ENCODE measurements around the gene GDF15.

The GDF15 gene

GRCh38 chr19:18385675-18386542 lies at the start of gene GDF15:
Gene GDF15, plus strand, starts transcription at chr19:18386158. Its CDS starts 32 bp downstream, at chr19:18386190.
- H3K9me3 ChIP-seq (ENCODE audit: control insufficient read depth, insufficient read depth, low read length) = no peaks in the 10 kb centered on the region
- peak within 1 kb of the TSS; percentile 51 for H3K27ac ChIP-seq (ENCODE audit: low read depth, low read length)
- peaks cover 22% of the 10 kb centered on the region for H3K27me3 ChIP-seq (ENCODE audit: control insufficient read depth, insufficient read depth, low read length)
- peaks cover 4% of the 10 kb centered on the region; the same call in 1 of the 2 replicates for H3K4me1 ChIP-seq (ENCODE audit: control insufficient read depth, insufficient read depth, low read length)
- no peak within 1 kb of the TSS for H3K9ac ChIP-seq (ENCODE audit: low read depth, low read length)
- peak within 1 kb of the TSS; percentile 40; the same call in 1 of the 2 replicates for H3K4me3 ChIP-seq (ENCODE audit: low read depth, low read length)
- H3K36me3 ChIP-seq (ENCODE audit: control insufficient read depth, insufficient read depth, low read length) = no peaks in the 10 kb centered on the region; the same call in 1 of the 2 replicates

DNA sequence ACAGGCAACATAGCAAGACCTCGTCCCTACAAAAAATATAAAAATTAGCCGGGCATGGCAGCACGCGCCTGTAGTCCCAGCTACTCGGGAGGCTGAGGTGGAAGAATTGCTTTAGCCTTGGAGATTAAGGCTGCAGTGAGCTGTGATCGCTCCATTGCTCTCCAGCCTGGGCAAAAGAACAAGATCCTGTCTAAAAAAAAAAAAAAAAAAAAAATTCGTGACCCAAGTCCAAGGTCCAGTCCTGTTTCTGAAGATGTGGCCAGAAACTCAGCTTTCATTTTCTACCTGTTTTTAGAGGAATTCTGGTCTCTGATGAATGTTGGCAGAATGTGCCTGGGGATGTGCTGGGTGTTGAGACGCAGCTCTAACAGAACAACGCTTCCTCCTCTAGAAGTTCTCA lies 47.4 kb upstream of the GDF15 start:
- no peaks in the 10 kb centered on the region for H3K27me3 ChIP-seq (ENCODE audit: control insufficient read depth, insufficient read depth, low read length)
- H3K27ac ChIP-seq (ENCODE audit: low read depth, low read length) = no peak overlapping the region
- no peak overlapping the region for H3K9ac ChIP-seq (ENCODE audit: low read depth, low read length)
- peaks cover 3% of the 10 kb centered on the region for H3K36me3 ChIP-seq (ENCODE audit: control insufficient read depth, insufficient read depth, low read length)
- H3K9me3 ChIP-seq (ENCODE audit: control insufficient read depth, insufficient read depth, low read length) = no peaks in the 10 kb centered on the region
- no peak overlapping the region for H3K4me3 ChIP-seq (ENCODE audit: low read depth, low read length)
- H3K4me1 ChIP-seq (ENCODE audit: control insufficient read depth, insufficient read depth, low read length) = peaks cover 4% of the 10 kb centered on the region

DNA sequence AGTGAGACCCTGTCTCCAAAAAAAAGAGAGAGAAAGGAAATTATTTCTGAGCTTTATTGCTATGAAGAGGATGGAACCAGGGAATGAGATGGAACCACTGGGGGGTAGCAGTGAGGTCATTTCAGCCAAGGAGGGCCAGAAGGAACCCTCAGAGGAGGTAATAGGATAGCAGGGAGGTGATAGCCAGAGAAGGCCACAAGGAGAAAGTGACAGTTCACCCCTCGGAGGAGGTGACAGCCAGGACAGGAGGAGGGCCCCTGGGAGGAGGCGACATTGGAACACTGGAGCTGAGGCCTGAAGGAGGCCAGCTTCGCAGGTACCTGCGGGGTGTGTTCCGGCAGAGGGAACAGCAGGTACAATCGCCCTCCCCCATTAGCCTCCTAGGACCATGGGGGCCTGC lies 46.2 kb upstream of the GDF15 start:
- H3K9me3 ChIP-seq (ENCODE audit: control insufficient read depth, insufficient read depth, low read length) = no peaks in the 10 kb centered on the region
- no peak overlapping the region for H3K4me3 ChIP-seq (ENCODE audit: low read depth, low read length)
- H3K4me1 ChIP-seq (ENCODE audit: control insufficient read depth, insufficient read depth, low read length) = peaks cover 15% of the 10 kb centered on the region
- no peak overlapping the region for H3K27ac ChIP-seq (ENCODE audit: low read depth, low read length)
- H3K27me3 ChIP-seq (ENCODE audit: control insufficient read depth, insufficient read depth, low read length) = no peaks in the 10 kb centered on the region
- H3K9ac ChIP-seq (ENCODE audit: low read depth, low read length) = no peak overlapping the region
- H3K36me3 ChIP-seq (ENCODE audit: control insufficient read depth, insufficient read depth, low read length) = peaks cover 3% of the 10 kb centered on the region

DNA sequence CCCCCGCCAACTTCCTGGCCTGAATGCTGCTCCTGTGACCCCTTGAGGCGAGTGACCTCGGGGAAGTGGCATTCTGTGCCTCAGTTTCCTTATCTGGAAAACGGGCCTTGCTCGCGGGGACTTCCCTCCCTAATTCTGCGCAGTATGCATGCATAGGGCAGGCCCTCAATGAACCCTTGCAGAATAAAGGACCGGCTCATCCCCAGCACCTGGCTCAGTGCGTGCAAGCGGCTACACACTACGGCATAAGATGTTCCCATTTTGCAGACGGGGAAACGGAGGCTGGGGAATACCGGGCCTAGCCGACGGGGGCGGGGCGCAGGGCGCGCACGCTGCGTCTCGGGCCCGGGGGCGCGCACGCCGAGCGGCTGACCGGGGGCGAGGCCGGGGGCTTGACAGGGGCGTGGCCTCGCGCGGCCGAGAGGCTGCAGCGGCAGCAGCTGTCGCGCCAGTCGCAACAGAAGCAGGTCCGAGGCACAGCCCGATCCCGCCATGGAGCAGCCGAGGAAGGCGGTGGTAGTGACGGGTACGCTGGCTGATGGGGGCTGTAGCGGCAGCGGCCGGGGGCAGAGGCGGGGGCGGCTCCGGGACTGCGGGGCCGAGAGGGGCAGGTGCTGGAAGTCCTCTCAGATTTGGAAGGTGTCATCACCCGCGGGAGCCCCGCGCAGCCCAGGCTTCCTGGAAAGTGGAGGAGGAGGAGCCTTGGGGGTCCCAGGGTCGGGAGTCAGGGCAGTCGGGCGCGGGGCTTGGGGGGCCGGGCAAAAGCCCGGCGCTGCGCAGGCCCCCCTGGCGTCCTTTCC lies 45.6 kb upstream of the GDF15 start, which contains the start of gene PGPEP1:
TSS of gene PGPEP1 (plus strand) at position 409 of the 800 bp plus-strand sequence. CDS start at position 493, 84 bp downstream.
- peak within 1 kb of the TSS; percentile 73 for H3K27ac ChIP-seq (ENCODE audit: low read depth, low read length)
- H3K36me3 ChIP-seq (ENCODE audit: control insufficient read depth, insufficient read depth, low read length) = peaks cover 3% of the 10 kb centered on the region
- H3K9ac ChIP-seq (ENCODE audit: low read depth, low read length) = no peak within 1 kb of the TSS
- H3K27me3 ChIP-seq (ENCODE audit: control insufficient read depth, insufficient read depth, low read length) = no peaks in the 10 kb centered on the region
- no peaks in the 10 kb centered on the region for H3K9me3 ChIP-seq (ENCODE audit: control insufficient read depth, insufficient read depth, low read length)
- peak within 1 kb of the TSS; percentile 77 for H3K4me3 ChIP-seq (ENCODE audit: low read depth, low read length)
- peaks cover 20% of the 10 kb centered on the region for H3K4me1 ChIP-seq (ENCODE audit: control insufficient read depth, insufficient read depth, low read length)

DNA sequence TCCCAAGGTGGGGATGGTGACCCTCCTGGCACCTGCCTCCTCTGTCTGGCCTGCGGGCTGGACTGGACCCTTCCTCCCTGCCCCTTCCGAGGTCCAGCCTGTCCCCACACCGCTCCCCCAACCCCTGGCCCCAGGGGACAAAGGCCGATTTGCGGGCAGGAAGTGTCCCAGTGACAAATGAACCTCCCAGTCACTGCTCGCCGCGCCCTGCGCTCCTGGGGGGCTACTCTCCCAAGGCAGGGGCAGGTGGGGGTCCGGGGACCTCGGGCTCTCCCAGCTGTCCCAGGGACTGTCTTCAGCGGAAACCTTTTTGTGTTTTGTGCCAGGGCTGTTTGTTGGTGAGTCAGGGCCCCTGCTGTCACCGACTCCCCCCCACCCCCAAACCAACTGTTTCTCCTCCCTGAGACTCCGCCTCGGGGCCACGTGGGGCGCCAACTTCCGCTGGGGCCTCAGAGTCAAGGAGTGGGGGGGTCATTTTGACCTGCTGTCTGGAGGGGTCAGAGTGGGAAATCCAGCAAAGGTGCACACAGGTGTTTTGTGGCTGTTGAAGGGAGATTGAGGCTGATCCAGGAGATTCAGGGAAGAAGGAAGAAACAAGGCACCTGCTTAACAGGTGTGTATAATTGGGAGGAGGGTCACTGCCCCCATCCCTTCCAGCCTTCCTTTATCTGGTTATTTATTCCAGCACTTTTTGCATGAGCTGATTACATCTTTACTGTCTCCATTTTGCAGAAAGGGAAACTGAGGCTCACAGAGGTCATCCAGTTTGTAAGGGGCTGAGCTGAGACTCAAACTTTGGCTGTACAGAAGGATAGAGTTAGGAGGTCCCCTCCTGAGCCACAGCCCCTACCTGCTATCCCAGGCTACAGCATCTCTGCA lies 44.7 kb upstream of the GDF15 start:
- peak overlapping the region; percentile 77 for H3K4me3 ChIP-seq (ENCODE audit: low read depth, low read length)
- no peak overlapping the region for H3K9ac ChIP-seq (ENCODE audit: low read depth, low read length)
- H3K9me3 ChIP-seq (ENCODE audit: control insufficient read depth, insufficient read depth, low read length) = no peaks in the 10 kb centered on the region
- no peaks in the 10 kb centered on the region for H3K27me3 ChIP-seq (ENCODE audit: control insufficient read depth, insufficient read depth, low read length)
- H3K4me1 ChIP-seq (ENCODE audit: control insufficient read depth, insufficient read depth, low read length) = peaks cover 24% of the 10 kb centered on the region
- peaks cover 3% of the 10 kb centered on the region for H3K36me3 ChIP-seq (ENCODE audit: control insufficient read depth, insufficient read depth, low read length)
- peak overlapping the region; percentile 73 for H3K27ac ChIP-seq (ENCODE audit: low read depth, low read length)

GRCh38 chr19:18342090-18342632 lies 43.8 kb upstream of the GDF15 start:
- Histone ChIP-seq H3K27me3 (ENCODE audit: control insufficient read depth, insufficient read depth, low read length) (no peaks in the 10 kb centered on the region), H3K4me3 (ENCODE audit: low read depth, low read length) (no peak overlapping the region), H3K9me3 (ENCODE audit: control insufficient read depth, insufficient read depth, low read length) (no peaks in the 10 kb centered on the region), H3K4me1 (ENCODE audit: control insufficient read depth, insufficient read depth, low read length) (peaks cover 25% of the 10 kb centered on the region), H3K36me3 (ENCODE audit: control insufficient read depth, insufficient read depth, low read length) (peaks cover 3% of the 10 kb centered on the region), H3K9ac (ENCODE audit: low read depth, low read length) (no peak overlapping the region), H3K27ac (ENCODE audit: low read depth, low read length) (no peak overlapping the region)

GRCh38 chr19:18344582-18344950 lies 41.4 kb upstream of the GDF15 start:
- Histone ChIP-seq H3K4me1 (ENCODE audit: control insufficient read depth, insufficient read depth, low read length) (peaks cover 25% of the 10 kb centered on the region), H3K9me3 (ENCODE audit: control insufficient read depth, insufficient read depth, low read length) (no peaks in the 10 kb centered on the region), H3K27ac (ENCODE audit: low read depth, low read length) (peak overlapping the region; percentile 72), H3K4me3 (ENCODE audit: low read depth, low read length) (no peak overlapping the region), H3K27me3 (ENCODE audit: control insufficient read depth, insufficient read depth, low read length) (no peaks in the 10 kb centered on the region), H3K9ac (ENCODE audit: low read depth, low read length) (no peak overlapping the region), H3K36me3 (ENCODE audit: control insufficient read depth, insufficient read depth, low read length) (peaks cover 3% of the 10 kb centered on the region)

- Histone ChIP-seq H3K36me3 (ENCODE audit: control insufficient read depth, insufficient read depth, low read length) (peaks cover 3% of the 10 kb centered on the region), H3K4me3 (ENCODE audit: low read depth, low read length) (no peak overlapping the region), H3K27me3 (ENCODE audit: control insufficient read depth, insufficient read depth, low read length) (no peaks in the 10 kb centered on the region), H3K9ac (ENCODE audit: low read depth, low read length) (no peak overlapping the region), H3K4me1 (ENCODE audit: control insufficient read depth, insufficient read depth, low read length) (peaks cover 25% of the 10 kb centered on the region), H3K9me3 (ENCODE audit: control insufficient read depth, insufficient read depth, low read length) (no peaks in the 10 kb centered on the region), H3K27ac (ENCODE audit: low read depth, low read length) (no peak overlapping the region)
These were observed 40.7 kb upstream of the GDF15 start for GRCh38 chr19:18345296-18345695.

GRCh38 chr19:18346091-18346490 lies 39.9 kb upstream of the GDF15 start:
- Histone ChIP-seq H3K27me3 (ENCODE audit: control insufficient read depth, insufficient read depth, low read length) (no peaks in the 10 kb centered on the region), H3K4me1 (ENCODE audit: control insufficient read depth, insufficient read depth, low read length) (peaks cover 25% of the 10 kb centered on the region), H3K9me3 (ENCODE audit: control insufficient read depth, insufficient read depth, low read length) (no peaks in the 10 kb centered on the region), H3K9ac (ENCODE audit: low read depth, low read length) (no peak overlapping the region), H3K36me3 (ENCODE audit: control insufficient read depth, insufficient read depth, low read length) (peaks cover 3% of the 10 kb centered on the region), H3K4me3 (ENCODE audit: low read depth, low read length) (no peak overlapping the region), H3K27ac (ENCODE audit: low read depth, low read length) (peak overlapping the region; percentile 59)

- H3K36me3 ChIP-seq (ENCODE audit: control insufficient read depth, insufficient read depth, low read length) = peaks cover 2% of the 10 kb centered on the region
- H3K4me1 ChIP-seq (ENCODE audit: control insufficient read depth, insufficient read depth, low read length) = peaks cover 20% of the 10 kb centered on the region
- H3K27ac ChIP-seq (ENCODE audit: low read depth, low read length) = no peak overlapping the region
- no peak overlapping the region for H3K4me3 ChIP-seq (ENCODE audit: low read depth, low read length)
- H3K9ac ChIP-seq (ENCODE audit: low read depth, low read length) = no peak overlapping the region
- H3K27me3 ChIP-seq (ENCODE audit: control insufficient read depth, insufficient read depth, low read length) = no peaks in the 10 kb centered on the region
- no peaks in the 10 kb centered on the region for H3K9me3 ChIP-seq (ENCODE audit: control insufficient read depth, insufficient read depth, low read length)
These were observed 37.8 kb upstream of the GDF15 start for GRCh38 chr19:18348171-18348570.
